ENCODE results near the gene ADGRD1.
"Not testable (repeated sequence)": the region's sequence is repeated elsewhere in the genome, so short reads cannot be mapped to it uniquely, and the experiment has no call there.

Gene ADGRD1

DNA sequence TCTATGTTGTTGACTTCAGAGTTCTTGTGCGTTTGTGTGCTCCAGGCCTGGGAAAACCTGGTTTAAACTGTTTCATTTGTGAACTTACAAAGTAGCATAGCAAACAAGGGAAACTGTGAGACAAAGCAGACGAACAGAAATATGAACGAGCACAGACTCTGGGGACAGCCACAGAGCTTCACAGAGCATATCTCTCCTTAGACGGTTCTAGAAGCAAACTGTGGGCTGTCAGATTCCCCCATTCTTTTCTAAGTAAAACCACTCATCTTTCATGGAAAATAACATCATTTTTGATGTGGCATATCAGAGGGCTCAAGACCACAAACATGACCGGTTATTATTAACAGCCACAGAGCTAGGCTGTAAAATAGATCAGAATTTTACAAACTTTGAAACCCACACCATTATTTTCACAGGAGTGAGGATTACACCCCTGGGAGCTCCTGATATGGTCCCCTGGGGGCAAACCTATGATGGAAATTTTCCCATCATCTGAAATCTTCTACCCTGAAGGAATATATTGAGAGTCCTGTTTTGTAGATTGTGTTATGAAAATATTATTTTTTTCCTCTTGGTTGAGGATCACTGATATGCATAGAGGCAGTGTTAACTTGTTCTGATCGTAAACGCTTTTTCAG lies 102.0 kb downstream of the ADGRD1 start:
- DNase-seq (ENCODE audit: low read depth): no peak

DNA sequence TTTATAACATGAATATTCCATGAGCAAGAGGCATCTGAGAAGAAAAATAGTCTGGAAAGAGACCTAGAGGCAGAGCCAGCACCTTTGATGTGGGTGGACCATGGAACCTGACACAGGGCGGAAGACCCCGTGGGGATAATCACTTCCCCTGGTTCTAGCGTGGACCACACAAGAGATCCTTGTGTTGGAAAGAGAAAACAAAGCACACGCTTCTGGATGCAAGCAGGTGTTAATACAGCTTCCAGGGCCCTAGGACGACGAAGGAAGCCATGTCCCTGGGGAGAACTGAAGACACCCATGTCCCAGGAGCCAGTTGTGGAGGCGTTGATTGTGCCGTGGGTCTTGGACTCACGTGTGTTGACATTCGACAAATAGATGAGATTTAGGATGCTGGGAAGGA lies 102.9 kb downstream of the ADGRD1 start:
- DNase-seq (ENCODE audit: low read depth): no peak

DNA sequence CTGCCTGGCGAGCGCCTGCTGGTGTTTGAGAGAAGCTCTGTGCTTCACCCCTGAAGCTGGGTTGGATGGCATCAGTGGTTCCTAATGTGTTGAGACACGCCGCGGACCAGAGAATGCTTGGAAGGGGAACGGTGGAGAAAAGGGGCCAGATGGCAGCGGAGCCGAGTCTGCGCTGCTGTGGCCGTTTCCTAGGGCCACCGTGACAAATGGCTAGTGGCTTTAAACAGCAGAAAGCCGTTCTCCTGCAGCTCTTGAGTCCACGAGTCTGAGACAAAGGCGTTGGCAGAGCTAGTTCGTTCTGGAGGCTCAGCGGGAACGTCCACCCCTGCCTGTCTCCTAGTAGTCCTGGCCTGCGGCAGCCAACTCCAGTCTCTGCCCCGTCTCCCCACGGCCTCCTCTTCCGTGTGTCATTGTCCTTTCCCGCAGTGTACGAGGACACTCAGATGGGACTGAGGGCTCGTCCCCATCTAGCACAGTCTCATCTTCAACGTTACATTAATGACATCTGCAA lies 103.6 kb downstream of the ADGRD1 start:
- DNase-seq (ENCODE audit: low read depth): no peak

DNA sequence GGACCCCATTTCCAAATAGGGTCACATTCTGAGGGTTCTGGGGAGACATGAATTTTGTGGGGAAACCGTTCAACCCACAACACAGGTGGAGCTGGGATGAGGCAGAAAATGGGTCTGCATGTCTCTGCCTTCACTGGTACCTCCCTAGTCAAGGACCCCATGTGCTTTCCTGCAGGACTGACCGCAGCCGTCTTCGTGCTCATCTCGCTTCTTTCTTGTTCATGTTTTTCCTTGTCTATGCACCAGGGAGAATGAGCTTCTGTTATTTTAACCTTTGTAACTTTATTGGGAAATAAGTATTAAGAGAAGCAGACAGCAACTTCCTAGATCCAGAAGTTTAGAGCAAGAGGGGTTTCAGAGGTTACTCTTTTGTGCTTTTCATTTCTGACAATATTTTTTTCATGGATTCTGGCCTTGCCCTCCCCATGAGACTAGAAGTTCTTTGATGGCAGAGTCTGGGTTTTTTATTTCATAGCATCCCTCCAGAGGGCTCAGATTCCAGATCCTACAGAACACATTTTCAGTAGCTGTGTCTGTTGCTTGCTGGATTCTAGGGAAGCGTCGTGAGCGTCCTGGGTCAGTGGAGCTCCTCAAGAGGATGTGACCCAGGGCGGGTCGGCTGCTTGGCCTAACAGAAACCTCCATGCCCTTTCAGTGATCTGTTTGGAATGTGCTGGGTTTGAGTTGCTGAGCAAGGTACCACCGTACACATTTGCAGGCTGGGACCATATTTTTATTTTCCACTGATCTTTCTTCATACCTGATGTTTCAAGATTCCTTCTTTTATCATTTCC lies 104.2 kb downstream of the ADGRD1 start:
- DNase-seq (ENCODE audit: low read depth): no peak

DNA sequence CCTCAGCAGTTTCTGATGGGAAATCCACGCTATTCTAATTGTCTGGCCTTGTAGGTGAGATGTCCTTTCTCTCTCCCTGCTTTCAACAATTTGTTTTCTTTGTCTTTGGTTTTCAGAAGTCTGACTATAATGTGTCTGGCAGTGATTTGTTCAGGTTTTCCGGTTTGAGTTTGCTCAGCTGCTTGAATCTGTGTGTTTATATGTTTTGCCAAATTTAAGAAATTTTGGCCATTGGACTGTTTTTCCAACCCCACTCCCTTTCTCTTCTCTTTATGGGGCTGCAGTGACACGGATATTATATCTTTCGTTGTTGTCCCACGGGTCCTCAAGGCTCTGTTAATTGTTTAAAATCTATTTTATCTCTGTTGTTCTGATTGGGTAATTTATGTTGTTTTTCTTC lies 105.0 kb downstream of the ADGRD1 start:
- DNase-seq (ENCODE audit: low read depth): no peak

- DNase-seq (ENCODE audit: low read depth): no peak
Measured at GRCh38 chr12:131060011-131060703, 106.5 kb downstream of the ADGRD1 start.

GRCh38 chr12:131061041-131061806 lies 107.5 kb downstream of the ADGRD1 start:
- DNase-seq (ENCODE audit: low read depth): no peak

DNA sequence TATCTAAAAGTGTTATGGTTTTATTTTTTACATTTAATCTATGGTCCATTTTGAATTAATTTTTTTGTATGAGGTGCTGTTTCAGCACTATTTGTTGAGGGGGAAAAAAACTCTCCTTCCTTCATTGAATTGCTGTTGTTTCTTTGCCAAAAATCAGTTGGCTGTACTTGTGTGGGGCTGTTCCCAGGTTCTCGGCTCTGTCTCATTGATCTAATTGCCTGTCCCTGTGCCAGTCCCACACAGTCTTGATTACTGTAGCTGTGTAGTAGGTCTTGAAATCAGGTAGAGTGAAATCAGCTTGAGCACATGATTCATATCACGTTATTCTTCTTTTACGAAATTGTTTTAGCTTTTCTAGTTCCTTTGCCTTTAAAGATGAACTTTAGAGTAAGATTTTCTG lies 109.7 kb downstream of the ADGRD1 start:
- no peak for DNase-seq (ENCODE audit: low read depth)

DNA sequence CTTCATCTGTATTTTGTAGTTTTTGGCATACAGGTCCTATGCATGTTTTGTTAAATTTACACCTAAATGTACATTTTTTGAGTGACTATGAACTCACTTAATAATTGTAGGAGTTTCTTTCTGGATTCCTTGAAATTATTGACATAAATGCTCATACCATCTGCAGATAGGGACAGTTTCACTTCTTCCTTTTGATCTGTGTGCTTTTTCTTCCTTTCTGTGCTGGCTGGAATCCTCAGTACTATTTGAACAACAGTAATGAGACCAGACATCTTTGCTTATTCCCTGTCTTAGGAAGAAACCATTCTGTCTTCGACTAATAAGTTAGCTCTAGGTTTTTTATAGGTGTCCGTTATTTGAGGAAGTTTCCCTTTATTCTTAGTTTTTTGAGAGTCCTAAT lies 110.3 kb downstream of the ADGRD1 start:
- no peak for DNase-seq (ENCODE audit: low read depth)

- no peak for DNase-seq (ENCODE audit: low read depth)
Measured at GRCh38 chr12:131065279-131065678, 111.6 kb downstream of the ADGRD1 start.

- no peak for DNase-seq (ENCODE audit: low read depth)
Measured at GRCh38 chr12:131065801-131066200, 112.1 kb downstream of the ADGRD1 start.

DNA sequence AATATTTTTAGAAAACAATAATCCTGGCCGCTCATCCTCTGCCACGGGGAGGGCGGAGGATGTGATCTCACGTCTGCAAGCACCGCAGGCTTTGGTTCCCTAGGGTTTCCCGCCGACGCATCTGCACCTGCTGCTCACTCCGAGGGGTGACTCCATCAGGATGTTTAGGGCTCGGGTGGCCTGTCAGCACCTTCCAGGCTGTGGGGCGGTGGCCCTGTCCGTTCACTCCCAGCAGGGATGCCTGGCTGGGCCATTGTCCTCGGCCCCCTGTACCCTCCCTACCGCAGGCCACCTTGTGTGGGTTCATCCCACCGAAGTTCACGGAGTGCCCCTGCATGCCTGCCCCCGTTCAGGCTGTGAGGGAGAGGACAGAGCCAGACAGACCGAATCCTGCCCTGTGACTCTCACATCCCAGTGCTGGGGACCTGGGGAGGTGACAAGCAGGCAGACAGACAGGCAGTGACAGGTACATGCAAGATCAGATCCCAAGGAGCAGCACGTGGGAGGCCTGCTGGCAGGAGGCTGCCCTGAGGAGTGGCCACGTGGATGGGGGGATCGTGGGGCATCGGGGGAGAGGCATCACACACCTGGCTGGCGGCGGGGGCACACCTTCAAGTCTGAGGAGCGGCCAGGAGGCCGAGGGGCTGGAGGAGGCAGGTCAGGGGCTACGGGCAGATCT lies 112.6 kb downstream of the ADGRD1 start:
- DNase-seq (ENCODE audit: low read depth): no peak

DNA sequence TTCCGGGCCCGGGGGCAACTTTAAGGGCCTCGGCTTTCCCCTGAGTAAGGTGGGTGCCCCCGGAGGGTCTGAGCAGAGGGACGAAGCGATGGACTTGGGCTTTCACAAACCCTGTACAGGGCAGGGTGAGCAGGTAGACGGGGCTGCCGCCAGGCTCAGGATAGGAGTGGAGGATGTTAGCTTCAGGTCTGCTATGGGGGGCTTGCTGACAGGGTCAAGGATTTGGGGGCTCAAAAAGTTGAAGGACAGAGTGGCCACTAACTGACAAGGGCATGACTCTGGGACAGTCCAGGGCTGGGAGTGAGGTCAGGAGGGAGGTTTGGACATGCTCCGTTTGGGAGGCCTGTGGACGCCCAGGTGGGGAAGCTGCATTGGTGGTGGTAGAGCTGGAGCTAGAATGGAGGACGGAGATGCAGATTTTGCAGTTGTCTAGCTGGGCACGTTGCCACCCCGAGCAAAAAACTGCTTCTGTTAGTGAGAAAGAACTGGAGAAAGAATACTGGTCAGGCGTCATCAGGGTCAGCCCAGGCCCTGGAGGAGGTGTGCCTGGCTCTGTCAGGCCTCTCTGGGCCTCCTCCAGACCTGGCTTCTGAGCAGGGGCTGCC lies 113.3 kb downstream of the ADGRD1 start:
- DNase-seq (ENCODE audit: low read depth): no peak

- no peak for DNase-seq (ENCODE audit: low read depth)
Measured at GRCh38 chr12:131067981-131068851, 114.5 kb downstream of the ADGRD1 start.

GRCh38 chr12:131068926-131069720 lies 115.4 kb downstream of the ADGRD1 start:
- not testable (repeated sequence) for DNase-seq (ENCODE audit: low read depth)

DNA sequence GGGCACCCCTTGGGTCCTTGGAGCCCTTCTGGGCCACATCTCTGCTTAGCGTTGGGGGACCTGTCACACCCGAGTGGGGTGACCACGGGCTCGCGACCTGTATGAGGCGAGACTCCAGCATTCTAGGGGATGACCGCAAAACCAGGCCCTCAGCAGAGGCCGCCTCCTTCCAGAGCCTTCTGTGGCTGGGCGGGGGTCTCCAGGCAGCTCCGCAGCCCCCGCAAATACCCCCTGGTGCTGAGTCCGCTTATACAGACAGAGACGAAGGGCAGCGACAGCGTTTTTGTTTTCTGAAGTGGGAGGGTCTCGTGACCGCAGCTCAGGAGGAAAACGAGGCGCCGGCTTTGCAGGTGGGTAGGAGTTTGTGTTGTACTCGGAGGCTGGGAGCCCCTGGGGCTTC lies 116.4 kb downstream of the ADGRD1 start:
- DNase-seq (ENCODE audit: low read depth): not testable (repeated sequence)

GRCh38 chr12:131070668-131071067 lies 117.0 kb downstream of the ADGRD1 start:
- DNase-seq (ENCODE audit: low read depth): not testable (repeated sequence)

DNA sequence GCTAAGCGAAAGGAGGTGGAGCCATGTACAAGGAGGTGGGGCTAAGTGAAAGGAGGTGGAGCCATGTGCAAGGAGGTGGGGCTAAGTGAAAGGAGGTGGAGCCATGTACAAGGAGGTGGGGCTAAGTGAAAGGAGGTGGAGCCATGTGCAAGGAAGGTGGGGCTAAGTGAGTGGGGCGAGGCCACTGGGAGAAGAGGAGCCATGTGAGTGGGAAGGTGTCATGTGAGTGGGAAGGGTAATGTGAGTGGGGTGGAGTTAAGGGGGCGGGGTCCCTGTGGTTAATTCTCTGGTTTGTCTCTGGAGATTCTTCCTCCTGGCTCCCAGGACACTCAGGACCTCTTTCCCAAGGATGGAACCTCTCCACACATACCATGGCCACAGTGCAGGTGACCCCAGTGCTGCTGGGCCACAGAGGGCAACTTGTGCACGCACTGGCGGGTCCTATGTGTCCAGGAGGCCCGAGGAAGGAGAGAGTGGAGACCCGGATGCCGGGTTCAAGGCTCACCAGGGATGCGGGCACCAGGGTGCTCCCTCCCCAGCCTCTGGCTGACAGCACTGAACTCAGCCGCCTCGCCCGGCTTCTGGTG lies 117.6 kb downstream of the ADGRD1 start:
- not testable (repeated sequence) for DNase-seq (ENCODE audit: low read depth)

DNA sequence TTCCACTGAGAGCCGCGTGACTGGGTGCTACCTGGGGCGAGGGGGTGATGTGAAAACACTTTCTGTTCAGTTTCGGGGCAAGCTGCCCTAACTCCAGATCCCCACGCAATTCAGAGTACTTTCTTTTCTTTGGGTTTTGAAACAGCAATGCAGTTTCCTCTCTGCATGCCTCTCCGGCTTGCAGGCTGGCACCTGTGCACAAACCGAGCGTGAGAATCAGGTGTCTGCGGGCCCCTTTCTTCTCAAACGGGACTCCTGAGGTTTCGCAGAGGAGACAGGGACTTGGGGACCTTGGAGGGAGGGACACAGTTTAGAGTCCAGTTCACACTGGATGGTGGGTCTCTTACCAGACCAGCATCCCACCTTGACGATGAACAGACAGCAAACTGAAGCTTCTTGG lies 118.2 kb downstream of the ADGRD1 start:
- not testable (repeated sequence) for DNase-seq (ENCODE audit: low read depth)
